ENCODE measurements around the gene CCDC196. TPM values are rescaled to one million over a fixed set of nuclear protein-coding genes. Genes with fewer than 3 reads are reported as not detected.
"Not testable (repeated sequence)": the region's sequence is repeated elsewhere in the genome, so short reads cannot be mapped to it uniquely, and the experiment has no call there.

CCDC196 gene
- total RNA-seq, 2 experiments from 2014 or later = not detected

DNA sequence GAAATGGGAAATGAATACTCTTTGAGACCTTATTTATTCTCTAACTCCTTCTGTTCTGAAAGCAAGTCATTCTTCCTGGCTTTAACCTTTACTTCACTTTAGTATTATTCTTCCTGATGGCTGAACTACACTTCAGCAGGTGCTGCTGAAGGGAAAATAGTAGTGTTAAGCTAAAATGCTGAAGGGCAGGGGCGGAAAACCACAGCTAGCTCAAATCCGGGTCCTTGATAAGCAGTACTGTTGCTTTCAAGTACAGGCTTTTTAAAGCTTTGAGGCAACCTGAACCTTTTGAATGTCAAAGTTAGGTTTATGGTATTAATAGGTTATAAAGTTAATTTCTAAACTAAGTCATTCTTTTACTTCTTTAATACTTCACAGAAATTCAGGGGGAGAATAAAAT, 10.7 kb downstream of the CCDC196 start:
- intact Hi-C loops (cut with micrococcal nuclease; ENCODE audit: unreplicated experiment) = loop anchor here (10.0 kb wide), 1 partner anchor 618 kb away; no protein-coding TSS in a partner anchor
- no peaks in the 10 kb centered on the region for H4K20me1 ChIP-seq (ENCODE audit: insufficient read depth, low read length)
- ChIA-PET POLR2A (interaction anchor here (1.7 kb wide), 1 partner anchor 15 kb away, joined by 3 read pairs; no protein-coding TSS in a partner anchor), CTCF (ENCODE audit: unreplicated experiment) (no interaction called here)
- no peaks in the 10 kb centered on the region for H3K9me2 ChIP-seq (ENCODE audit: insufficient read depth, low read length)
- no peak overlapping the region for H3K4me3 ChIP-seq (ENCODE audit: low read depth, low read length, poor library complexity, severe bottlenecking)
- H3K36me3 ChIP-seq (ENCODE audit: insufficient read depth, low read length) = no peaks in the 10 kb centered on the region
- BruUV-seq (replicated peaks) = no TSS peak
- no peak overlapping the region for H2AFZ ChIP-seq (ENCODE audit: low read length)
- H3K4me2 ChIP-seq (ENCODE audit: low read length) = no peak overlapping the region
- no peak for DNase-seq (ENCODE audit: low spot score)
- no peak overlapping the region for H3K27ac ChIP-seq (ENCODE audit: low read depth, low read length, poor library complexity, severe bottlenecking)
- no peaks in the 10 kb centered on the region for H3K9me3 ChIP-seq (ENCODE audit: low read length)
- no peaks in the 10 kb centered on the region for H3K79me2 ChIP-seq (ENCODE audit: insufficient read depth, low read depth, low read length)
- TF ChIP-seq EZH2phosphoT487 (IDR thresholded peaks at IDR 0.05; ENCODE audit: borderline replicate concordance, low read depth, low read length) = no peak
- TF ChIP-seq, protein P1, sequence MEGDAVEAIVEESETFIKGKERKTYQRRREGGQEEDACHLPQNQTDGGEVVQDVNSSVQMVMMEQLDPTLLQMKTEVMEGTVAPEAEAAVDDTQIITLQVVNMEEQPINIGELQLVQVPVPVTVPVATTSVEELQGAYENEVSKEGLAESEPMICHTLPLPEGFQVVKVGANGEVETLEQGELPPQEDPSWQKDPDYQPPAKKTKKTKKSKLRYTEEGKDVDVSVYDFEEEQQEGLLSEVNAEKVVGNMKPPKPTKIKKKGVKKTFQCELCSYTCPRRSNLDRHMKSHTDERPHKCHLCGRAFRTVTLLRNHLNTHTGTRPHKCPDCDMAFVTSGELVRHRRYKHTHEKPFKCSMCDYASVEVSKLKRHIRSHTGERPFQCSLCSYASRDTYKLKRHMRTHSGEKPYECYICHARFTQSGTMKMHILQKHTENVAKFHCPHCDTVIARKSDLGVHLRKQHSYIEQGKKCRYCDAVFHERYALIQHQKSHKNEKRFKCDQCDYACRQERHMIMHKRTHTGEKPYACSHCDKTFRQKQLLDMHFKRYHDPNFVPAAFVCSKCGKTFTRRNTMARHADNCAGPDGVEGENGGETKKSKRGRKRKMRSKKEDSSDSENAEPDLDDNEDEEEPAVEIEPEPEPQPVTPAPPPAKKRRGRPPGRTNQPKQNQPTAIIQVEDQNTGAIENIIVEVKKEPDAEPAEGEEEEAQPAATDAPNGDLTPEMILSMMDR (conservative IDR thresholded peaks at IDR 0.05; ENCODE audit: low read length) = no peak
- H3K4me1 ChIP-seq (ENCODE audit: insufficient read depth, low read length, poor library complexity, severe bottlenecking) = no peaks in the 10 kb centered on the region

DNA sequence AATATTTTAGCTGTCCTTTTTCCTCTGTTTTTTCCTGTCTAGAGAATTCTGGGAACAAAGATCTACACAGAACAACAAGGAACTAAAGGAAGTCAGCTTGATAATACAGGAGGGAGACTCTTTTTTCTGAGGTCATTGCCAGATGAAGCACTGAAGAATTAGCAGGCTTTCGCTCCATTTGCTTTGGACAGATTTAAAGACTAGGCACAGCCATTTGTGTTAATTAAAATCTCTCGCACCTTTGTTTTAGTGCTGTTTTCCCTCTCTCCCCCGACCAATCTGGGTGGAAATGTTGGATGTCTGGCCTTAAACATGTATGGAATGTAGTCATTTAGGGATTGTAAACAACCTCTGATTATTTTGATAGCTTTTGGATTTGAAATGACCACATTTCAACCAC, 12.1 kb downstream of the CCDC196 start:
- H3K4me2 ChIP-seq (ENCODE audit: low read length) = no peak overlapping the region
- no peak overlapping the region for H3K27ac ChIP-seq (ENCODE audit: low read depth, low read length, poor library complexity, severe bottlenecking)
- CTCF ChIA-PET (ENCODE audit: unreplicated experiment) = no interaction called here
- TF ChIP-seq, protein P1 (conservative IDR thresholded peaks at IDR 0.05; ENCODE audit: low read length) = no peak
- no peak for TF ChIP-seq EZH2phosphoT487 (IDR thresholded peaks at IDR 0.05; ENCODE audit: borderline replicate concordance, low read depth, low read length)
- no peaks in the 10 kb centered on the region for H3K4me1 ChIP-seq (ENCODE audit: insufficient read depth, low read length, poor library complexity, severe bottlenecking)
- no peak for DNase-seq (ENCODE audit: low spot score)
- H3K9me2 ChIP-seq (ENCODE audit: insufficient read depth, low read length) = no peaks in the 10 kb centered on the region
- no peak overlapping the region for H3K4me3 ChIP-seq (ENCODE audit: low read depth, low read length, poor library complexity, severe bottlenecking)
- no peaks in the 10 kb centered on the region for H3K79me2 ChIP-seq (ENCODE audit: insufficient read depth, low read depth, low read length)
- H3K36me3 ChIP-seq (ENCODE audit: insufficient read depth, low read length) = no peaks in the 10 kb centered on the region
- no peak overlapping the region for H2AFZ ChIP-seq (ENCODE audit: low read length)
- no peaks in the 10 kb centered on the region for H3K9me3 ChIP-seq (ENCODE audit: low read length)
- no peaks in the 10 kb centered on the region for H4K20me1 ChIP-seq (ENCODE audit: insufficient read depth, low read length)
- POLR2A ChIA-PET = interaction anchor here (1.7 kb wide), 1 partner anchor 14 kb away, joined by 3 read pairs; no protein-coding TSS in a partner anchor
- intact Hi-C loops (cut with micrococcal nuclease; ENCODE audit: unreplicated experiment) = loop anchor here (10.0 kb wide), 1 partner anchor 616 kb away; no protein-coding TSS in a partner anchor
- BruUV-seq (replicated peaks) = no TSS peak

DNA sequence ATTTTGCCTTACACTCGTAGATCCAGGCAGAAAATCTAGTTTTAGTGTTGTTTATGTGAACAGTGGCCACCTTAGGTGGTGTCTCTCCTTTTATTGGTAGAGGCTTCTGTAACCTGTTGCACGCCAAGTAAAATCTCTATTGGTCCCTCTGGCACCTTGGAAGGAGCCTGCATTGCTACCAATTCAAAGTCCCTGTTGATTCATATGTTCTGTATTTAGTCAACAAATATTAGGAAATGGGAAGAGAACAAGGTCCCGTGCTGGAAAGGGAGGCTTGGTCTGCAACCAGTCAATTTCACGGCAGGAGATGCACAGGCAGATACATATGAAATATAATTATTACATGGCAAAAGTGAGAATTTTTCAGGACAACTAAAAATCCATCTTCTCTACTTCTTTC, 15.4 kb downstream of the CCDC196 start:
- intact Hi-C loops (cut with micrococcal nuclease; ENCODE audit: unreplicated experiment) = no loop called here
- TF ChIP-seq, protein P1 (conservative IDR thresholded peaks at IDR 0.05; ENCODE audit: low read length) = no peak
- TF ChIP-seq EZH2phosphoT487 (IDR thresholded peaks at IDR 0.05; ENCODE audit: borderline replicate concordance, low read depth, low read length) = no peak

DNA sequence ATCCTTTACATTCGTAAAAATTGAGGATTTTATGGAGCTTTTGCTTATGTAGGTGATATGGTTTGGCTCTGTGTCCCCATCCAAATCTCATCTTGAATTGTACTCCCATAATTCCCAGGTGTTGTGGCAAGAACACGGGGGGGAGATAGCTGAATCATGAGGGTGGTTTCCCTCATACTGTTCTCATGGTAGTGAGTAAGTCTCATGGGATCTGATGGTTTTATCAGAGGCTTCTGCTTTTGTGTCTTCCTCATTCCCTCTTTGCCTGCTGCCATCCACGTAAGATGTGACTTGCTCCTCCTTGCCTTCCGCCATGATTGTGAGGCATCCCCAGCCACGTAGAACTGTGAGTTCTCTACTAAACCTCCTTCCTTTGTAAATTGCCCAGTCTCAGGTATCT, 16.7 kb downstream of the CCDC196 start:
- POLR2A ChIA-PET = interaction anchor here (0.6 kb wide), 1 partner anchor 31 kb away, joined by 3 read pairs; no protein-coding TSS in a partner anchor
- H3K36me3 ChIP-seq (ENCODE audit: insufficient read depth, low read length); H3K27ac ChIP-seq (ENCODE audit: low read depth, low read length, poor library complexity, severe bottlenecking); H3K4me2 ChIP-seq (ENCODE audit: low read length); H3K9me3 ChIP-seq (ENCODE audit: low read length); H2AFZ ChIP-seq (ENCODE audit: low read length); H3K4me3 ChIP-seq (ENCODE audit: low read depth, low read length, poor library complexity, severe bottlenecking); DNase-seq (ENCODE audit: low spot score); intact Hi-C loops (cut with micrococcal nuclease; ENCODE audit: unreplicated experiment); H3K4me1 ChIP-seq (ENCODE audit: insufficient read depth, low read length, poor library complexity, severe bottlenecking); H3K9me2 ChIP-seq (ENCODE audit: insufficient read depth, low read length); H4K20me1 ChIP-seq (ENCODE audit: insufficient read depth, low read length); CTCF ChIA-PET (ENCODE audit: unreplicated experiment); H3K79me2 ChIP-seq (ENCODE audit: insufficient read depth, low read depth, low read length); BruUV-seq (replicated peaks): not testable (repeated sequence)

More for the DNA sequence above, 15.4 kb downstream of the CCDC196 start:
- POLR2A ChIA-PET = no interaction called here
- no peaks in the 10 kb centered on the region for H3K36me3 ChIP-seq (ENCODE audit: insufficient read depth, low read length)
- no peak overlapping the region for H3K4me2 ChIP-seq (ENCODE audit: low read length)
- no peak overlapping the region for H3K27ac ChIP-seq (ENCODE audit: low read depth, low read length, poor library complexity, severe bottlenecking)
- H2AFZ ChIP-seq (ENCODE audit: low read length) = no peak overlapping the region
- H3K9me3 ChIP-seq (ENCODE audit: low read length) = no peaks in the 10 kb centered on the region
- no peaks in the 10 kb centered on the region for H3K9me2 ChIP-seq (ENCODE audit: insufficient read depth, low read length)
- no peak for DNase-seq (ENCODE audit: low spot score)
- no TSS peak for BruUV-seq (replicated peaks)
- H4K20me1 ChIP-seq (ENCODE audit: insufficient read depth, low read length) = no peaks in the 10 kb centered on the region
- CTCF ChIA-PET (ENCODE audit: unreplicated experiment) = no interaction called here
- H3K4me1 ChIP-seq (ENCODE audit: insufficient read depth, low read length, poor library complexity, severe bottlenecking) = no peaks in the 10 kb centered on the region
- H3K79me2 ChIP-seq (ENCODE audit: insufficient read depth, low read depth, low read length) = no peaks in the 10 kb centered on the region
- H3K4me3 ChIP-seq (ENCODE audit: low read depth, low read length, poor library complexity, severe bottlenecking) = no peak overlapping the region
